Fibroblast of skin of right quadriceps (primary cell): Measurements from ENCODE around the gene CSH2.
"Not testable (repeated sequence)": the region's sequence is repeated elsewhere in the genome, so short reads cannot be mapped to it uniquely, and the experiment has no call there.

ENCODE experiments used
- DNase-seq: peaks from one replicate; pipeline ENCODE4 v3.0.0-alpha.2; 2013

CSH2 gene

GRCh38 chr17:63873577-63873976, at the start of gene CSH2:
Gene CSH2 (minus strand): TSS chr17:63873677. CDS start chr17:63873614, 63 bp downstream.
- DNase-seq = not testable (repeated sequence)

GRCh38 chr17:63922402-63922801, 48.9 kb upstream of the CSH2 start:
- DNase-seq = not testable (repeated sequence)

- not testable (repeated sequence) for DNase-seq
These were observed 47.3 kb upstream of the CSH2 start for GRCh38 chr17:63920779-63921178.

GRCh38 chr17:63920050-63920449, 46.6 kb upstream of the CSH2 start:
- not testable (repeated sequence) for DNase-seq

GRCh38 chr17:63919311-63919723, 45.8 kb upstream of the CSH2 start:
- peak; percentile 56 for DNase-seq

- DNase-seq = not testable (repeated sequence)
These were observed 45.4 kb upstream of the CSH2 start, which contains the start of gene GH1 for GRCh38 chr17:63918789-63919305. Gene GH1 (minus strand): TSS chr17:63918839. CDS start chr17:63918776, 63 bp downstream.

GRCh38 chr17:63918305-63918704, 44.8 kb upstream of the CSH2 start:
- DNase-seq = no peak

GRCh38 chr17:63917646-63918045, 44.2 kb upstream of the CSH2 start:
- no peak for DNase-seq

GRCh38 chr17:63917206-63917605, 43.7 kb upstream of the CSH2 start:
- not testable (repeated sequence) for DNase-seq

- DNase-seq = no peak
These were observed 43.2 kb upstream of the CSH2 start for GRCh38 chr17:63916566-63917185.

GRCh38 chr17:63915753-63916152, 42.3 kb upstream of the CSH2 start:
- DNase-seq = not testable (repeated sequence)

GRCh38 chr17:63914471-63914870, 41.0 kb upstream of the CSH2 start:
- no peak for DNase-seq

GRCh38 chr17:63911657-63912100, 38.2 kb upstream of the CSH2 start:
- DNase-seq = peak; percentile 16

- no peak for DNase-seq
These were observed 37.7 kb upstream of the CSH2 start, which contains the start of gene CSHL1 for GRCh38 chr17:63911041-63911635. Gene CSHL1 (minus strand): TSS chr17:63911258. CDS start chr17:63911196, 62 bp downstream.

- no peak for DNase-seq
These were observed 36.6 kb upstream of the CSH2 start for GRCh38 chr17:63910096-63910495.

GRCh38 chr17:63909586-63909985, 36.1 kb upstream of the CSH2 start:
- not testable (repeated sequence) for DNase-seq

- not testable (repeated sequence) for DNase-seq
These were observed 33.8 kb upstream of the CSH2 start for GRCh38 chr17:63907161-63907778.

- DNase-seq = not testable (repeated sequence)
These were observed 31.3 kb upstream of the CSH2 start for GRCh38 chr17:63904796-63905195.

GRCh38 chr17:63903787-63904201, 30.3 kb upstream of the CSH2 start:
- not testable (repeated sequence) for DNase-seq

GRCh38 chr17:63901971-63902370, 28.5 kb upstream of the CSH2 start:
- DNase-seq = not testable (repeated sequence)

GRCh38 chr17:63898899-63899798, 25.7 kb upstream of the CSH2 start:
- DNase-seq = not testable (repeated sequence)
